Fibroblast of peridontal ligament (primary cell): Measurements from ENCODE around the gene WFDC12.
"Not testable (repeated sequence)": the region's sequence is repeated elsewhere in the genome, so short reads cannot be mapped to it uniquely, and the experiment has no call there.

Experiments used
- DNase-seq: peaks from one replicate; pipeline ENCODE4 v3.0.0-alpha.2; 2010; ENCODE audit errors: extremely low read depth

Gene WFDC12

GRCh38 chr20:45124365-45124764 is at the start of gene WFDC12:
Gene WFDC12, minus strand, starts transcription at chr20:45124465. Its CDS starts 18 bp downstream, at chr20:45124447.
- no peak for DNase-seq

- no peak for DNase-seq
Measured at GRCh38 chr20:45173522-45173921, 49.3 kb upstream of the WFDC12 start.

GRCh38 chr20:45164906-45165305 is 40.6 kb upstream of the WFDC12 start:
- DNase-seq: no peak

GRCh38 chr20:45163083-45163803 is 39.0 kb upstream of the WFDC12 start:
- DNase-seq: no peak

- peak; percentile 78 for DNase-seq
Measured at GRCh38 chr20:45157962-45158361, 33.7 kb upstream of the WFDC12 start.

GRCh38 chr20:45156713-45157112 is 32.4 kb upstream of the WFDC12 start:
- no peak for DNase-seq

- not testable (repeated sequence) for DNase-seq
Measured at GRCh38 chr20:45154794-45155193, 30.5 kb upstream of the WFDC12 start.

GRCh38 chr20:45154183-45154582 is 29.9 kb upstream of the WFDC12 start:
- peak; percentile 28 for DNase-seq

- DNase-seq: no peak
Measured at GRCh38 chr20:45153752-45154151, 29.5 kb upstream of the WFDC12 start.

GRCh38 chr20:45153147-45153546 is 28.9 kb upstream of the WFDC12 start:
- DNase-seq: peak; percentile 8

- DNase-seq: no peak
Measured at GRCh38 chr20:45152405-45152804, 28.1 kb upstream of the WFDC12 start.

- no peak for DNase-seq
Measured at GRCh38 chr20:45149062-45149461, 24.8 kb upstream of the WFDC12 start.

GRCh38 chr20:45140836-45141235 is 16.6 kb upstream of the WFDC12 start:
- DNase-seq: no peak

GRCh38 chr20:45139733-45140375 is 15.6 kb upstream of the WFDC12 start:
- DNase-seq: not testable (repeated sequence)

GRCh38 chr20:45138561-45139300 is 14.5 kb upstream of the WFDC12 start:
- DNase-seq: no peak

- DNase-seq: no peak
Measured at GRCh38 chr20:45136911-45137310, 12.6 kb upstream of the WFDC12 start.

GRCh38 chr20:45128099-45128498 is 3.8 kb upstream of the WFDC12 start:
- DNase-seq: no peak

- no peak for DNase-seq
Measured at GRCh38 chr20:45121388-45121787, 2.9 kb downstream of the WFDC12 start.

GRCh38 chr20:45119556-45120266 is 4.6 kb downstream of the WFDC12 start:
- no peak for DNase-seq

- DNase-seq: no peak
Measured at GRCh38 chr20:45118028-45118427, 6.2 kb downstream of the WFDC12 start.

GRCh38 chr20:45117581-45117980 is 6.7 kb downstream of the WFDC12 start:
- DNase-seq: no peak

GRCh38 chr20:45115829-45116228 is 8.4 kb downstream of the WFDC12 start:
- no peak for DNase-seq
